Activated T-cell treated with anti-CD3 and anti-CD28 coated beads for 4 hours (primary cell): ENCODE measurements around the gene PTPRT.
A peak's percentile ranks its signal among the peaks of the same experiment; 100 is the strongest.

Experiments used
- DNase-seq: peaks from one replicate; pipeline ENCODE4 v3.0.0-alpha.2; 2020

Gene PTPRT

GRCh38 chr20:43189554-43190331, at the start of gene PTPRT:
Gene PTPRT (minus strand): TSS chr20:43189906. CDS start chr20:43189733, 173 bp downstream.
- no peak for DNase-seq

- DNase-seq: no peak
Measured at GRCh38 chr20:43238833-43239232, 49.1 kb upstream of the PTPRT start.

GRCh38 chr20:43238266-43238665, 48.6 kb upstream of the PTPRT start:
- no peak for DNase-seq

GRCh38 chr20:43237651-43238168, 48.0 kb upstream of the PTPRT start:
- no peak for DNase-seq

GRCh38 chr20:43235998-43236397, 46.3 kb upstream of the PTPRT start:
- DNase-seq: no peak

GRCh38 chr20:43231829-43232228, 42.1 kb upstream of the PTPRT start:
- DNase-seq: no peak

GRCh38 chr20:43229696-43230095, 40.0 kb upstream of the PTPRT start:
- no peak for DNase-seq

- DNase-seq: no peak
Measured at GRCh38 chr20:43220612-43221011, 30.9 kb upstream of the PTPRT start.

- no peak for DNase-seq
Measured at GRCh38 chr20:43210901-43211300, 21.2 kb upstream of the PTPRT start.

- no peak for DNase-seq
Measured at GRCh38 chr20:43209831-43210230, 20.1 kb upstream of the PTPRT start.

GRCh38 chr20:43205699-43206098, 16.0 kb upstream of the PTPRT start:
- DNase-seq: no peak

GRCh38 chr20:43202100-43202499, 12.4 kb upstream of the PTPRT start:
- no peak for DNase-seq

GRCh38 chr20:43198607-43199006, 8.9 kb upstream of the PTPRT start:
- no peak for DNase-seq

- no peak for DNase-seq
Measured at GRCh38 chr20:43196243-43196642, 6.5 kb upstream of the PTPRT start.

- DNase-seq: no peak
Measured at GRCh38 chr20:43194137-43194536, 4.4 kb upstream of the PTPRT start.

GRCh38 chr20:43193443-43193842, 3.7 kb upstream of the PTPRT start:
- no peak for DNase-seq

- DNase-seq: no peak
Measured at GRCh38 chr20:43191946-43192863, 2.5 kb upstream of the PTPRT start.

GRCh38 chr20:43191143-43191542, 1.4 kb upstream of the PTPRT start:
- DNase-seq: no peak

GRCh38 chr20:43190332-43190953, 737 bp upstream of the PTPRT start:
- DNase-seq: no peak

GRCh38 chr20:43188861-43189553, 699 bp downstream of the PTPRT start:
- DNase-seq: no peak

GRCh38 chr20:43188234-43188653, 1.5 kb downstream of the PTPRT start:
- no peak for DNase-seq

- peak; percentile 36 for DNase-seq
Measured at GRCh38 chr20:43187476-43188233, 2.1 kb downstream of the PTPRT start.
